Fibroblast of skin of left biceps (primary cell): Measurements from ENCODE around the gene DOCK2.
"Not testable (repeated sequence)": the region's sequence is repeated elsewhere in the genome, so short reads cannot be mapped to it uniquely, and the experiment has no call there.

ENCODE experiments used
- DNase-seq, 2 experiments: peaks; one replicate each; pipeline ENCODE4 v3.0.0-alpha.2; 2013; ENCODE audit warnings: low read depth in 2 of 2

The DOCK2 gene

GRCh38 chr5:169756071-169756765, 119.1 kb downstream of the DOCK2 start:
- no peak for DNase-seq

GRCh38 chr5:169757016-169757415, 119.9 kb downstream of the DOCK2 start:
- no peak for DNase-seq

GRCh38 chr5:169758886-169759285, 121.8 kb downstream of the DOCK2 start:
- DNase-seq: no peak

- DNase-seq: no peak
These were observed 123.2 kb downstream of the DOCK2 start for GRCh38 chr5:169760229-169760628.

GRCh38 chr5:169762338-169763095, 125.4 kb downstream of the DOCK2 start:
- DNase-seq: peak in 1 of 2 experiments; percentile 57

DNA sequence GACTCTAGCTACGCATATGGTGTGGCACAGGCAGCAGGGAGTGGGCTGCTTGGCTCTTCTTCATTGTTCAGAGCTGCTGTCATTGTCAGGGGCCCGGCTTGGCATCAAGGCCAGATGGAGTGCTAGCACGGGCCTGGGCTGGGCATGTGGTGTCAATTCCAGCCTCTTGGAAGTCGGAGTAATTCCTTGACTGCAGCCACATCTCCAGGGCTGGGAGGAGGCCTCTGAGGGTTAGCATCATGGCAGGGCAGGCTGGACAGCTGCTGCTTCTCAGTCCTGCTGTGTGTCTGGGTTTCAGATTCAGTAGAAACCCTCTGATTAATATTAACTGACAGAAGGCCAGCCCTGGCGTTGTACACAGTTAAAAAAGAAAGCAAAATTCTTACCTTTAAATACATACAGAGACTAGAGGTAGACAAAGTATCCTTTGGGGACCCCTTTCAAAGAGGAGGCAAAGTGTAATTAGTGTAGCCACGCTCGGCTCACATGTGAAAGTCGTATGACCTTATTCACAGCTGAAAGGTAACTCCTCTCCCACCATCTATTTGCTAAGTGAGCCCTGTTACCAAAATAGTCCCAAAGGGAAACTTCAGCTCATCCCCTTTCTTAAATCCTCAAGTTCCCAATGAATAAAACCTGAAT, 126.4 kb downstream of the DOCK2 start:
- no peak for DNase-seq

DNA sequence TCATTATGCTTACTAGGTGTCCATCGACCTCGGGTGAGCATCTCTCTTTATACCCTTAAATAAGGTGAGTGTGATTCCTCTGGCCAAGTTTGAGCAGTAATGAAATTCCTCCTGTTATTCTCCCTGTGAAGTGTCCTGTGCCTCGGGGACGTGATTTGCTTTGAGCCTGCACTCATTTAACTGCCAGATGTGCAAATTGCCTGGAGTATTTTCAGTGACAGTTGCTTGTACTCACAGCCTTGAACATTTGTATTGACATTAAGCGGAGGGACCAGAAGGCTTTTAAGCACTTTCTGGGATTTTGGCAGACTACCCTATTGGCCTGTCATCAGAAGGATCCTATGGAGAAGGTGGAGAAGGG, 126.9 kb downstream of the DOCK2 start:
- no peak for DNase-seq

GRCh38 chr5:169765176-169765996, 128.3 kb downstream of the DOCK2 start:
- DNase-seq: no peak

GRCh38 chr5:169766943-169767342, 129.9 kb downstream of the DOCK2 start:
- DNase-seq: not testable (repeated sequence)

GRCh38 chr5:169767938-169768337, 130.9 kb downstream of the DOCK2 start:
- DNase-seq: no peak

- DNase-seq: no peak
These were observed 131.3 kb downstream of the DOCK2 start for GRCh38 chr5:169768416-169768815.

- DNase-seq: no peak
These were observed 133.0 kb downstream of the DOCK2 start for GRCh38 chr5:169770109-169770508.

GRCh38 chr5:169772256-169772655, 135.2 kb downstream of the DOCK2 start:
- no peak for DNase-seq

DNA sequence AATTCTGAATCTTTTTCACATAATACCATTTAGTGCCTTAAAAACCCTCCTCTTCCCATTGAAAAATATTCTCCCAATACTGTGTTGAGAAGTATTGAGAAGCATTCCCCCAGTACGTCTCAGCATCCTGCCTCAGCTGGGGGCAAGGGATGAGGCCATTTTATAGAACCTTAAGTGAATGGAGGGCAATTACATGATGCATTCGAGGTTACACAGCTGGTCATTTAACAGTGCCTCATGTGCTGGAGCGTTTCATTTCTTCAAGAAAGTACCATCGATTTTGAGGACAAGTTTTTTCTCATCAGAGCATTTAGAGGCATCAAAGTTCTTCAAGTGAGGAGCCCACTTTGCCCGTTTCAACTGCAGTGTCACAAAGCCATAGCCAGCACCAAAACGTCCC, 135.6 kb downstream of the DOCK2 start:
- no peak for DNase-seq

GRCh38 chr5:169777159-169777558, 140.1 kb downstream of the DOCK2 start:
- DNase-seq: no peak

GRCh38 chr5:169778622-169779596, 141.8 kb downstream of the DOCK2 start:
- DNase-seq: no peak

DNA sequence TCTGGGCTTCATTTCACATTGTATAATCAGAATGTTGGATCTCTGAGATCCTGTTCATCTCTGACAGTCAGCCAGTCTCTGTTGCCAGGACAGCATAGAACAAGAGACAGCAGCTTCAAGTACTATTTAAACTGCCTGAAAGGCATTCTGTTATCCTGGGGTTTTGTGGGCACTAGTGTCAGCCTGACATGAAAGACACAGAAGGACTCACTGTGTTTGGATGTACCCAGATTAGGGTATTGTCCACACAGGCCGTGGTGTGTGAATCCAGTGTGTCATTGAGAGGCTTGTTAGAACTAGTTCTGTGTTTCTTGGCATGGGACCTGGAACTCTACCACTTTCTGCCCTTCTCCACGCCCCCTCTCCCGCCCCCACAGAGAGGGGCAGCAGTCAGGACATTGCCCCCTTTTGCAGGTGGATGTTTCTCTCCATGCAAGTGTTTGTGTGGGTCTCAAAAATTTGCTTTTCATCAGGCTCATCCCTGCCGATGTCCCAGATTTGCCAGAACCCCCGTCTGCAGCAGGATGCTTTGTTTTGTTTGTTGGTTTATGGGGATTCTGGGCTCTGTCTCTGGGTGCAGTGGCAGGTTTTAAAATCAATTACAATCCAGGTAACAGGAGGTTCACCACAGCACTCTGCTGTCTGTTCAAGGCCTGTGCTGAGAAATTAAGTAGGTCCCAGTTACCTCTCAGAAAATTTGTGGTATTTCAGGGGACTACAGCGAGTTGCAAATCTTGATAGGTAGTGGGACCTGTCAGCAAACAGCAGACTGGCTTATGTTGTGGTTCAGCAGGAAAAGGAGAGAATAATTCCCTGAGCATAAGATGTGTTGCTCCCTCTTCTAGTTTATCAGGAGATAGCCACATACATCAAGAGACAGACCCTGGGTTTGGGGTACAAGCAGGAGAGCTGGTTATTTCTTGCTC, 144.6 kb downstream of the DOCK2 start:
- no peak for DNase-seq

DNA sequence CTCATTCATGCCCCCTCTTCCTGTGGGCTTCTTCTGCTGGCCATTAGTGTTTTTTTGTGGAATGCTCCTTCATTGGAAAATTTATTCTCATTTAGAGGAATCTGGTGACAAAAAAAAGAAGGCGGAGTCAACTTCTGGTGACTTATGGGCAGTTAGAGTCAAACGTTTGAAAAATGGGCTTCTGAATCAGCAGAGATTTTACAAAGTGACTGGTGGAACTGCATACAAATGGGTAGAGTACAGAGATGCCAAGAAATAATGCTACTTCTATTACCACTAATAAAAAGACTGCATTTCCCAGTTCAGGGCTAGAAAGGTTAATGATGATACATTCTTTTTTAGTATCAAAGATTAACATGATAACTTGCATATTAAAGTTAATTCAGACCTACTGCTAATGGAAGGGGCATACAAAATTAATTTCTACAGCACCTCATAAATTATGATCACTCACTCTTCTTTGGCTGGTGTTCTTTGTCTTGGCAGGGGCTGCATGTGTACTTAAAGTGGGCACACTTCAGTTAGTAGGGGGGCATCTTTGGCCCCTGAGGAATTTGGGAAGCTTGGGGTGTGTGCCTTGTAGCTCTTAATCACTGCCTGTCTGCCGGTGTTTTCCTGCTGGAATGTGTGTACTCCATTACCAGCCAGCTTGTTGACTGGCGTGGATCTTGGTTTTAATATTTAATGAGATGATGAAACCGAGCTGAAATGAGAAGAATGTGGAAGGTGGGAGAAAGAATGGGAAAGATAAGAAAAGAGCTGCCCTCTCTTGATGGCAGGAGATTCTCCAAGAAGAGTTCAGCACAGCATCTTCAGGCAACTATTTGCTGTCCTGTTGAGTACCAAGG, 148.9 kb downstream of the DOCK2 start:
- no peak for DNase-seq

- no peak for DNase-seq
These were observed 151.1 kb downstream of the DOCK2 start for GRCh38 chr5:169788168-169788567.
